A549 treated with Mapracorat at 1 μM for 4 hours (cell line): ENCODE results near the gene CYP3A4. TPM values are rescaled to one million over a fixed set of nuclear protein-coding genes. Genes with fewer than 3 reads are reported as not detected.

Experiments
- total RNA-seq: library from RNA; stranded (reverse); fragments of 200-300 nt; extraction: Qiagen RNA extraction; gene quantifications from 5 replicates; pipeline ENCODE4 v1.2.3, GENCODE V29; 2022

The CYP3A4 gene
- total RNA-seq = 0.09 to 0.10 TPM in 2 of 5 replicates, not detected in the others

GRCh38 chr7:99784007-99784406 lies at the start of gene CYP3A4:
Gene CYP3A4, minus strand, starts transcription at chr7:99784184. Its CDS starts 103 bp downstream, at chr7:99784081.

GRCh38 chr7:99734987-99735386 lies 49.0 kb downstream of the CYP3A4 start, which contains the start of gene CYP3A7:
Gene CYP3A7, minus strand, starts transcription at chr7:99735196. Its CDS starts 103 bp downstream, at chr7:99735093.

Other genes with a start within 250 kb of the CYP3A4 start
- gene FAM200A, start 232.1 kb downstream of the CYP3A4 start, total RNA-seq = 4.2 to 6.7 TPM (median 6.2 TPM) in 5 replicates
- 52.5 to 59.0 TPM (median 54.6 TPM) in 5 replicates for gene ZNF655, start 225.5 kb downstream of the CYP3A4 start, total RNA-seq
- gene TMEM225B, start 185.9 kb downstream of the CYP3A4 start, total RNA-seq = 0.38 to 1.2 TPM (median 0.84 TPM) in 5 replicates
- gene ZSCAN25, start 167.2 kb downstream of the CYP3A4 start, total RNA-seq = 7.3 to 10.2 TPM (median 8.9 TPM) in 5 replicates
- gene CYP3A5, start 104.2 kb downstream of the CYP3A4 start, total RNA-seq = 0.99 to 1.9 TPM (median 1.2 TPM) in 5 replicates
- gene CYP3A7, start 49.0 kb downstream of the CYP3A4 start, total RNA-seq = 0.06 to 0.07 TPM in 2 of 5 replicates, not detected in the others
- gene CYP3A43, start 43.8 kb upstream of the CYP3A4 start, total RNA-seq = not detected in 5 replicates
- gene OR2AE1, start 92.8 kb upstream of the CYP3A4 start, total RNA-seq = not detected in 5 replicates
- gene TRIM4, start 135.3 kb upstream of the CYP3A4 start, total RNA-seq = 24.6 to 27.9 TPM (median 25.0 TPM) in 5 replicates
- 0.12 to 0.21 TPM (median 0.12 TPM) in 3 of 5 replicates, not detected in the others for gene GJC3, start 145.4 kb upstream of the CYP3A4 start, total RNA-seq
- gene AZGP1, start 191.8 kb upstream of the CYP3A4 start, total RNA-seq = 0.13 TPM in 1 of 5 replicates, not detected in the others
- gene ZKSCAN1, start 231.4 kb upstream of the CYP3A4 start, total RNA-seq = 6.4 to 9.7 TPM (median 9.0 TPM) in 5 replicates